ENCODE measurements around the gene ANKS3.
A peak's percentile ranks its signal among the peaks of the same experiment; 100 is the strongest.

Gene ANKS3

DNA sequence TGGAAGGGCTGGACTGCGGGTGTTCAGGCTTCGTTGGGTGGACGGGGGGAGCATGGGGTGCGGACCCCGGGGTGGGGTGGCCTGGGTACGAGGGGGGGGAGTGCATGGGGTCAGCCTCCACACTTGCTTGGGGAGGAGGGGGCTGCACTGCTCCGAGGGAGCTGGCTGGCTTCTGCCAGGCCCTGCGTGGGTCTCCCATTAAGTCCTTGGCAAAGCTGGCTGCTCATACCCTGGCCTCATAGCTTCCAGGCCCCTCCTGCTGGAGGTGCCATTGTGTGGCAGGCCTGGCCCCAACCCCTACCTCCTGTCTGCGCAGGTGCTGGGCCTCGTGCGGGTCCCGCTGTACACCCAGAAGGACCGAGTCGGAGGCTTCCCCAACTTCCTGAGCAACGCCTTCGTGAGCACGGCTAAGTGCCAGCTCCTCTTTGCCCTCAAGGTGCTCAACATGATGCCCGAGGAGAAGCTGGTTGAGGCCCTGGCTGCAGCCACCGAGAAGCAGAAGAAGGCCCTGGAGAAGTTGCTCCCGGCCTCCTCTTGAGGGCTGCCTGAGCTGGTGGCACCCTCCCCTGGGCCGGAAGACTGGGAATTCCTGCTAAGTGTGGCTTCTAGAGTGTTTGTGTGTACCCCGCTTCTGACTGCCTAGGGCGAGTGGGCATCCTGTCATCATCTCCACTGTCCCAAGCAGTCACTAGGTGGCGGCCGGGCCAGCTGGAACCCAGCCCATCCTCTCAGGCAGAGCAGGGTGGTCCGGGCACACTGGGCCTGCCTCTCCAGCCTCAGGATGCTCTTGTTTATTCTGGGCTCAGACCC lies 39.2 kb downstream of the ANKS3 start:
- Histone ChIP-seq H3K36me3 (peaks cover 55% of the 10 kb centered on the region), H3K4me3 (ENCODE audit: low read depth in 1 of 2, low read length in 1 of 2) (peak overlapping the region; percentile 89 to 90), H3K9me3 (no peaks in the 10 kb centered on the region), H3K27me3 (no peaks in the 10 kb centered on the region), H3K27ac (peak overlapping the region; percentile 89), H3K4me1 (ENCODE audit: control insufficient read depth in 1 of 2, insufficient read depth in 1 of 2, low read depth in 1 of 2, low read length in 1 of 2) (peaks cover 31 to 48% of the 10 kb centered on the region in 2 experiments)
- TF ChIP-seq CTCF (IDR thresholded peaks at IDR 0.05): no peak

- Histone ChIP-seq H3K4me3 (ENCODE audit: low read depth in 1 of 2, low read length in 1 of 2) (peak overlapping the region; percentile 89 to 90), H3K36me3 (peaks cover 59% of the 10 kb centered on the region), H3K27ac (peak overlapping the region; percentile 89), H3K4me1 (ENCODE audit: control insufficient read depth in 1 of 2, insufficient read depth in 1 of 2, low read depth in 1 of 2, low read length in 1 of 2) (peaks cover 31 to 49% of the 10 kb centered on the region in 2 experiments), H3K27me3 (no peaks in the 10 kb centered on the region), H3K9me3 (no peaks in the 10 kb centered on the region)
- TF ChIP-seq CTCF (IDR thresholded peaks at IDR 0.05): no peak
Observed at GRCh38 chr16:4693956-4694641, 40.0 kb downstream of the ANKS3 start.

DNA sequence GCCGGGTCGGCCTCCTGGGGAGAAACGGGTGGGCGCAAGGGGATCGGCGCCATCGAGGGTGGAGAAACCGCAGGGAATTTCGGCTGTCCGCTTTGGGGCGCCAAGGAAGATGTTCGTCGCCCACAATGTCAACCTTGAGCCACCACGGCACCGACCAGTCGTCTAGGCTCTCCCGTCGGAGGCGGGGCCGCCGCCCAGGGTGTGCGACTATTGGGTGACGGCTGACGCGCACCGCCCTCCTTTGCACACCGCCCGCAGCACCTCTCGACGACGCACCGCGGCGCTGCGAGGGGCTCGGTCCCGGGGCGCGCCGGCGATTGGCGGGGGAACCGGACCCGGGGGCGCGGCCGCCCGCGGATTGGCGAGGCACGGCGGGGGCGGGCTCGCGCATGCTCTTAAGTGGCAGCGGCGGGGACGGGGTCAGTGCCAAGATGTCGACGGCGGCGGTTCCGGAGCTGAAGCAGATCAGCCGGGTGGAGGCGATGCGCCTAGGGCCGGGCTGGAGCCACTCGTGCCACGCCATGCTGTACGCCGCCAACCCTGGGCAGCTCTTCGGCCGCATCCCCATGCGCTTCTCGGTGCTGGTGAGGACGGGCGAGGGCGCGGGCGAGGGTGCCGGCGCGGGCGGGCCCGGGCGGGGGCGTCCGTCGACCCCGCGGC lies 40.6 kb downstream of the ANKS3 start, which contains the start of gene NUDT16L1:
TSS of gene NUDT16L1 (plus strand) at position 267 of the 660 bp plus-strand sequence. CDS start at position 432, 165 bp downstream.
- Histone ChIP-seq H3K27ac (peak within 1 kb of the TSS; percentile 89), H3K27me3 (no peaks in the 10 kb centered on the region), H3K4me3 (ENCODE audit: low read depth in 1 of 2, low read length in 1 of 2) (peak within 1 kb of the TSS; percentile 89 to 90), H3K9me3 (no peaks in the 10 kb centered on the region), H3K4me1 (ENCODE audit: control insufficient read depth in 1 of 2, insufficient read depth in 1 of 2, low read depth in 1 of 2, low read length in 1 of 2) (peaks cover 31 to 49% of the 10 kb centered on the region in 2 experiments), H3K36me3 (peaks cover 60% of the 10 kb centered on the region)
- TF ChIP-seq CTCF (IDR thresholded peaks at IDR 0.05): peak; percentile 84

DNA sequence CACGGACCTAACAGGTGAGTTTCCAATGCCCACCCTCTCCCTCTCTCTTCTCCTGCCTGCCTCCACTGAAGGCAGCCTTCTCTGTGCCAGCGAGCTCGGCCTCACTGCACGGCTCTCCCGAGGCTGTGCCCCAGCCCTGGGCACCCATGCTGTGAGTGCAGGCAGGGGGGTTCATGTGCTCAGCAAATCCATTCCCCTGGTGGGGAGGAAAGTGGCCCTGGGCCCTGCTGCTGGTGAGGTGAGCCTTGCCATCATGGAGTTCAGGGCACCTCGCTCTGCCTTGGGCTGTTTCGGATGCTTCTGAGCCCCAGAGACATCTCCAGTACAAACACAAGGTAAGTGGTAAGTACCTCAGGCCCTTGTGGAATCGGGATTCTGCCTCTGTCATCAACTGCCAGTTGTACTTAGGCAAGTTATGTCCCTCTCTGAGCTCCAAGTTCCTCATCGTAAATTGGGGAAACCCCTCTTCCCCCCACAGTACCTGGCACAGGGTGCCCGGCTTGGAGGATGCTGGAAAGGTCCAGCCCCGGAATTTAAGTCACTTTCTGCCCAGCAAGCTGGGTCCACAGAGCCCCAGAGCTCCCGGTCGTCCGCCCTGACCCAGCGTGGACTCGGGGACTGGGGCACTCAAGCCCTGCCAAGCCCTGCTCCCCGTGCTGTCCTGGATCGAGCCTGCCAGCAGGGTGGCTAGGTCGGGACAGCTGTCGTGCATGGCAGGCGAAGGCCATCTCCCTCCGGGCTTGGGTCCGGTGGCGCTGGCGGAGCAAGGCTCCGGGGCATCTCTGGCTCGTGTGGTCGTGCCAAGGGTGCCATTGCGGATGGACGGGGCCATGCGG lies 41.4 kb downstream of the ANKS3 start:
- H3K27ac ChIP-seq: peak overlapping the region; percentile 89
- H3K36me3 ChIP-seq: peaks cover 60% of the 10 kb centered on the region
- peaks cover 31 to 46% of the 10 kb centered on the region in 2 experiments for H3K4me1 ChIP-seq (ENCODE audit: control insufficient read depth in 1 of 2, insufficient read depth in 1 of 2, low read depth in 1 of 2, low read length in 1 of 2)
- peak overlapping the region; percentile 89 to 90 for H3K4me3 ChIP-seq (ENCODE audit: low read depth in 1 of 2, low read length in 1 of 2)
- no peaks in the 10 kb centered on the region for H3K27me3 ChIP-seq
- no peaks in the 10 kb centered on the region for H3K9me3 ChIP-seq
- no peak for TF ChIP-seq CTCF (IDR thresholded peaks at IDR 0.05)
